OCI-LY3 (cell line): Measurements from ENCODE around the gene IMMP2L.

Source experiments
- H2AFZ ChIP-seq: fragments of 200-600, 300-600 bp; shearing (Covaris generic); 2 replicates; pipeline ENCODE4 v1.6.0; 2014; ENCODE audit warnings: antibody characterized with exemption, low read depth, low read length
- H3K27ac ChIP-seq: fragments of 200-600, 300-600 bp; sonication (generic); 2 replicates; pipeline ENCODE4 v1.5.1; 2014; ENCODE audit warnings: mild to moderate bottlenecking, low read length, moderate library complexity, mixed read lengths
- H3K27me3 ChIP-seq: fragments of 200-600, 300-600 bp; sonication (generic); 2 replicates; pipeline ENCODE4 v1.6.1; 2014; ENCODE audit warnings: low read depth, low read length, mixed read lengths
- H3K36me3 ChIP-seq: fragments of 200-600, 300-600 bp; sonication (generic); replicated peaks from 2 replicates; pipeline ENCODE3; 2014; ENCODE audit warnings: low read depth, low read length, mixed read lengths
- H3K4me1 ChIP-seq: fragments of 300-600, 200-600 bp; sonication (generic); 2 replicates; pipeline ENCODE4 v1.6.1; 2014; ENCODE audit warnings: low read length, mixed read lengths
- H3K4me2 ChIP-seq: fragments of 200-600, 300-600 bp; sonication (generic); 2 replicates; pipeline ENCODE4 v1.6.1; 2014; ENCODE audit warnings: low read length, mixed read lengths
- H3K4me3 ChIP-seq: fragments of 300-600, 200-600 bp; sonication (generic); 2 replicates; pipeline ENCODE4 v1.5.1; 2014; ENCODE audit warnings: antibody characterized with exemption, mild to moderate bottlenecking, low read length, moderate library complexity
- H3K79me2 ChIP-seq: fragments of 300-600, 200-600 bp; shearing (Covaris generic); 2 replicates; pipeline ENCODE4 v1.6.1; 2014; ENCODE audit warnings: mild to moderate bottlenecking, low read length, mixed read lengths
- H3K9ac ChIP-seq: fragments of 300-600, 200-600 bp; shearing (Covaris generic); 2 replicates; pipeline ENCODE4 v1.6.0; 2014; ENCODE audit warnings: mild to moderate bottlenecking, low read length, moderate library complexity
- H3K9me3 ChIP-seq: fragments of 200-600, 300-600 bp; shearing (Covaris generic); 2 replicates; pipeline ENCODE4 v1.6.1; 2014; ENCODE audit warnings: low read length, mixed read lengths; ENCODE audit not compliant: insufficient read depth
- H4K20me1 ChIP-seq: fragments of 200-600, 300-600 bp; sonication (generic); 2 replicates; pipeline ENCODE4 v1.6.1; 2016; ENCODE audit warnings: low read length, mixed read lengths; ENCODE audit not compliant: insufficient read depth
- CTCF ChIP-seq: fragments of 200-600, 300-600 bp; sonication (generic); IDR thresholded peaks from 2 replicates; pipeline ENCODE4 v1.5.1; 2014; ENCODE audit warnings: antibody characterized with exemption, low read length, low read depth
- EZH2phosphoT487 ChIP-seq: fragments of 200-600 bp; shearing (Covaris generic); IDR thresholded peaks from 2 replicates; pipeline ENCODE4 v1.6.1; 2018; ENCODE audit warnings: antibody characterized with exemption, mixed run types, low read depth

IMMP2L gene

GRCh38 chr7:110831419-110831818 lies 730.9 kb downstream of the IMMP2L start:
- H3K27ac ChIP-seq: no peak overlapping the region
- H3K4me2 ChIP-seq: no peak overlapping the region
- no peaks in the 10 kb centered on the region for H3K79me2 ChIP-seq
- TF ChIP-seq CTCF: no peak
- TF ChIP-seq EZH2phosphoT487: no peak
- no peak overlapping the region for H3K4me3 ChIP-seq
- no peaks in the 10 kb centered on the region for H4K20me1 ChIP-seq
- no peaks in the 10 kb centered on the region for H3K27me3 ChIP-seq
- no peaks in the 10 kb centered on the region for H3K4me1 ChIP-seq
- no peaks in the 10 kb centered on the region for H3K9me3 ChIP-seq
- no peak overlapping the region for H2AFZ ChIP-seq
- H3K36me3 ChIP-seq: no peaks in the 10 kb centered on the region
- H3K9ac ChIP-seq: no peak overlapping the region

GRCh38 chr7:110830778-110831177 lies 731.5 kb downstream of the IMMP2L start:
- Histone ChIP-seq H3K27ac (no peak overlapping the region), H3K36me3 (no peaks in the 10 kb centered on the region), H3K4me3 (no peak overlapping the region), H3K4me2 (no peak overlapping the region), H4K20me1 (no peaks in the 10 kb centered on the region), H3K9me3 (no peaks in the 10 kb centered on the region), H2AFZ (no peak overlapping the region), H3K79me2 (no peaks in the 10 kb centered on the region), H3K9ac (no peak overlapping the region), H3K4me1 (no peaks in the 10 kb centered on the region), H3K27me3 (no peaks in the 10 kb centered on the region)
- TF ChIP-seq EZH2phosphoT487: no peak

- Histone ChIP-seq H3K27ac (no peak overlapping the region), H4K20me1 (no peaks in the 10 kb centered on the region), H3K9ac (no peak overlapping the region), H3K27me3 (no peaks in the 10 kb centered on the region), H3K36me3 (no peaks in the 10 kb centered on the region), H3K9me3 (no peaks in the 10 kb centered on the region), H3K4me2 (no peak overlapping the region), H3K4me3 (no peak overlapping the region), H3K4me1 (no peaks in the 10 kb centered on the region), H2AFZ (no peak overlapping the region), H3K79me2 (no peaks in the 10 kb centered on the region)
- no peak for TF ChIP-seq EZH2phosphoT487
- no peak for TF ChIP-seq CTCF
Measured at GRCh38 chr7:110827936-110828335, 734.4 kb downstream of the IMMP2L start.

GRCh38 chr7:110827287-110827855 lies 734.9 kb downstream of the IMMP2L start:
- H3K4me1 ChIP-seq: no peaks in the 10 kb centered on the region
- H3K4me3 ChIP-seq: no peak overlapping the region
- H4K20me1 ChIP-seq: no peaks in the 10 kb centered on the region
- H3K4me2 ChIP-seq: no peak overlapping the region
- no peaks in the 10 kb centered on the region for H3K9me3 ChIP-seq
- no peaks in the 10 kb centered on the region for H3K27me3 ChIP-seq
- TF ChIP-seq EZH2phosphoT487 (no peak), CTCF (no peak)
- no peaks in the 10 kb centered on the region for H3K36me3 ChIP-seq
- no peak overlapping the region for H2AFZ ChIP-seq
- no peaks in the 10 kb centered on the region for H3K79me2 ChIP-seq
- H3K27ac ChIP-seq: no peak overlapping the region
- no peak overlapping the region for H3K9ac ChIP-seq

- Histone ChIP-seq H3K4me2 (no peak overlapping the region), H4K20me1 (no peaks in the 10 kb centered on the region), H3K79me2 (no peaks in the 10 kb centered on the region), H3K27me3 (no peaks in the 10 kb centered on the region), H3K4me3 (no peak overlapping the region), H3K9me3 (no peaks in the 10 kb centered on the region), H3K9ac (no peak overlapping the region), H3K27ac (no peak overlapping the region), H2AFZ (no peak overlapping the region), H3K4me1 (no peaks in the 10 kb centered on the region), H3K36me3 (no peaks in the 10 kb centered on the region)
- no peak for TF ChIP-seq CTCF
- TF ChIP-seq EZH2phosphoT487: no peak
Measured at GRCh38 chr7:110813986-110814385, 748.3 kb downstream of the IMMP2L start.
